C4-2B (cell line): ENCODE data around the gene ANK3.

Experiments
- ZFX ChIP-seq: fragments of 450-650 bp; IDR thresholded peaks from 2 replicates; pipeline ENCODE4 v1.6.1; 2017
- TF ChIP-seq, protein P1 (sequence below): fragments of 450-650 bp; conservative IDR thresholded peaks from 2 replicates; pipeline ENCODE4 v1.5.1; 2017; ENCODE audit warnings: mild to moderate bottlenecking

DNA sequence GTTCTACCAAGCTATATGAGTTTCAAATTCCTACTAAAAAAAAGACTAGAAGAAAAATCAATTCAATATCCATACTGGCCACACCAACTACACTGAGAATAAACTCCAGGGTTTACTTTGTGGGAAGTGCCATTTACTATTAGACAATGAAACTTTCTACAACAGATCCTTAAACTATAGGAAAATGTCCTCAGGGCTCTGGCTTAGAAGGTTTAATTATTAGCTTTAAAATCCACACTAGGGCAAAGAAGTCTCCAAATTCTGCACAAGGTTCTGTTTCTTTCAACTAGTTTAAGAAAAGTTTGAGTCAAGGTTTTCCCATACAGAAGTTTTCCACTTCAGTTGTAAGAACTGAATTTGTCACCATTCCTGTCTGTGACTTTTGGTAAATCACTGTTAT is 251.6 kb downstream of the ANK3 start:
- TF ChIP-seq, protein P1, sequence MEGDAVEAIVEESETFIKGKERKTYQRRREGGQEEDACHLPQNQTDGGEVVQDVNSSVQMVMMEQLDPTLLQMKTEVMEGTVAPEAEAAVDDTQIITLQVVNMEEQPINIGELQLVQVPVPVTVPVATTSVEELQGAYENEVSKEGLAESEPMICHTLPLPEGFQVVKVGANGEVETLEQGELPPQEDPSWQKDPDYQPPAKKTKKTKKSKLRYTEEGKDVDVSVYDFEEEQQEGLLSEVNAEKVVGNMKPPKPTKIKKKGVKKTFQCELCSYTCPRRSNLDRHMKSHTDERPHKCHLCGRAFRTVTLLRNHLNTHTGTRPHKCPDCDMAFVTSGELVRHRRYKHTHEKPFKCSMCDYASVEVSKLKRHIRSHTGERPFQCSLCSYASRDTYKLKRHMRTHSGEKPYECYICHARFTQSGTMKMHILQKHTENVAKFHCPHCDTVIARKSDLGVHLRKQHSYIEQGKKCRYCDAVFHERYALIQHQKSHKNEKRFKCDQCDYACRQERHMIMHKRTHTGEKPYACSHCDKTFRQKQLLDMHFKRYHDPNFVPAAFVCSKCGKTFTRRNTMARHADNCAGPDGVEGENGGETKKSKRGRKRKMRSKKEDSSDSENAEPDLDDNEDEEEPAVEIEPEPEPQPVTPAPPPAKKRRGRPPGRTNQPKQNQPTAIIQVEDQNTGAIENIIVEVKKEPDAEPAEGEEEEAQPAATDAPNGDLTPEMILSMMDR = no peak
- no peak for TF ChIP-seq ZFX
